ENCODE results near the gene DOCK3.

DOCK3 gene

GRCh38 chr3:51354172-51354571 lies 679.4 kb downstream of the DOCK3 start:
- TF ChIP-seq TAF1 (IDR thresholded peaks at IDR 0.05; ENCODE audit: borderline replicate concordance, insufficient read depth, low read length) (no peak), POLR2AphosphoS5 (IDR thresholded peaks at IDR 0.05; ENCODE audit: low read depth, low read length) (no peak), FOXP2 (optimal IDR thresholded peaks at IDR 0.05; ENCODE audit: borderline replicate concordance, extremely low read depth, extremely low read length, insufficient read depth) (no peak), SIN3A (IDR thresholded peaks at IDR 0.05; ENCODE audit: borderline replicate concordance, insufficient read depth, low read length) (no peak), REST (IDR thresholded peaks at IDR 0.05; ENCODE audit: insufficient read depth in 1 of 2, low read depth in 2 of 2, low read length in 2 of 2) (no peak)

DNA sequence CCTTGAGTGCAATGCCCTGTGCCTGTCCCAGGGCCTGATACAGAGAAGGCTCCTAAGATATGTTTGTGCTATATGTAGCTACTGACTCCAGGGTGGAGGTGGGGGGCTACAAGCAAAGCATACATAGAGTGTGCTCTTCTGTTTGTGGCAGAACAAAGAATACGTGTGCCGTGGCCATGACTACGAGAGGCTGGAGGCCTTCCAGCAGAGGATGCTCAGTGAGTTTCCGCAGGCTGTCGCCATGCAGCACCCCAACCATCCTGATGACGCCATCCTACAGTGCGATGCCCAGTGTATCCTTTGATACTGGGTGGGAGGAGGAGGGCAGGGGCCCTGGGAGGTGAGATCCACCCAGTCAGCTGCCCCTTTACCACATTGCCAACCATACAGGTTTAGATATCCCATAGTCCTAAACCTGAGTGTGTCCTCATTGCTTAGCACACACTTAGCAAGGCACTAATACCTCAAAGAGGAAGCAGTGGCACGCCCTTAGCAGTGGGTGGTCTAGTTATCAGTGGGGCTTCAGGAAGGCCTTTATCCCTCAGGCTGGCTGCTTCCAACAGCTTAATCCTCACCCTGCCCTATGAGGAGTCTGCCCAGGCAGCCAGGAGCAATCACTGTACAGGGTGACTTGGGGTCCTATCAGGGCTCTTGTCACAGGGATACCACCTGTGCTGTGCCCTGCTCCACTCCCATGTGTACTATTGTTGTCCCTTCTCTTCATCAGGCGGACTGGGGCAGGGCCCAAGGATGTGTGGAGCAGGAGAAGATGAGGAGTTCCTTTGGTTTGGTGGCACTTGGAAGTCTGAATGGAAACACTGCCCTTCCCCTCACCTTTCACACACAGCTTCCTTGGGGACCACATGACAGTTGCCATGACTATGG lies 680.2 kb downstream of the DOCK3 start:
- TF ChIP-seq SIN3A (IDR thresholded peaks at IDR 0.05; ENCODE audit: borderline replicate concordance, insufficient read depth, low read length) = no peak

GRCh38 chr3:51355891-51356578 lies 681.3 kb downstream of the DOCK3 start:
- TF ChIP-seq REST (IDR thresholded peaks at IDR 0.05; ENCODE audit: insufficient read depth in 1 of 2, low read depth in 2 of 2, low read length in 2 of 2) (no peak), SIN3A (IDR thresholded peaks at IDR 0.05; ENCODE audit: borderline replicate concordance, insufficient read depth, low read length) (no peak), FOXP2 (optimal IDR thresholded peaks at IDR 0.05; ENCODE audit: borderline replicate concordance, extremely low read depth, extremely low read length, insufficient read depth) (no peak), POLR2AphosphoS5 (IDR thresholded peaks at IDR 0.05; ENCODE audit: low read depth, low read length) (no peak), TAF1 (IDR thresholded peaks at IDR 0.05; ENCODE audit: borderline replicate concordance, insufficient read depth, low read length) (no peak)

GRCh38 chr3:51357856-51358255 lies 683.1 kb downstream of the DOCK3 start:
- TF ChIP-seq POLR2AphosphoS5 (IDR thresholded peaks at IDR 0.05; ENCODE audit: low read depth, low read length) (no peak), REST (IDR thresholded peaks at IDR 0.05; ENCODE audit: insufficient read depth in 1 of 2, low read depth in 2 of 2, low read length in 2 of 2) (no peak), SIN3A (IDR thresholded peaks at IDR 0.05; ENCODE audit: borderline replicate concordance, insufficient read depth, low read length) (no peak), TAF1 (IDR thresholded peaks at IDR 0.05; ENCODE audit: borderline replicate concordance, insufficient read depth, low read length) (no peak), FOXP2 (optimal IDR thresholded peaks at IDR 0.05; ENCODE audit: borderline replicate concordance, extremely low read depth, extremely low read length, insufficient read depth) (no peak)

DNA sequence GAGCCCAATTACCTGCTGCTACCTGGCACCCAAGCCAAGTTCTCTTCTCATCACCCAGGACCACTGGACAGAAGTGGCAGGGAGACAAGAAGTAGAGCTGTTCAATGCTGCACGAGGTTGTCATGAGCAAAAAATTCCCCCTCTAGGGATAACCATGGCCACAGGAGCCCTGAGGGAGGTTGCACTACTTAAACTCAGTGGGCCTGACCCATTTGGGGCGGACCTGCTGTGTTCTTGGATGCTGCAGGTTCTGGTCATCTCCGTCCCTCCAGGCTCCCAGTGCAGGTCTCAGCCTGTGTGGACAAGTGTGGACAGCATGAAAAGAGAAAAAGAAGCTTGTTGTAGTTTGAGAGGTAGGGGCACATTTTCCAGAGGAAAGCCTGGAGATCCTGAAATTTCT lies 684.3 kb downstream of the DOCK3 start:
- TF ChIP-seq POLR2AphosphoS5 (IDR thresholded peaks at IDR 0.05; ENCODE audit: low read depth, low read length) = no peak
- TF ChIP-seq FOXP2 (optimal IDR thresholded peaks at IDR 0.05; ENCODE audit: borderline replicate concordance, extremely low read depth, extremely low read length, insufficient read depth) = no peak

- TF ChIP-seq REST (IDR thresholded peaks at IDR 0.05; ENCODE audit: insufficient read depth in 1 of 2, low read depth in 2 of 2, low read length in 2 of 2) (no peak), TAF1 (IDR thresholded peaks at IDR 0.05; ENCODE audit: borderline replicate concordance, insufficient read depth, low read length) (no peak), POLR2AphosphoS5 (IDR thresholded peaks at IDR 0.05; ENCODE audit: low read depth, low read length) (no peak), SIN3A (IDR thresholded peaks at IDR 0.05; ENCODE audit: borderline replicate concordance, insufficient read depth, low read length) (no peak), FOXP2 (optimal IDR thresholded peaks at IDR 0.05; ENCODE audit: borderline replicate concordance, extremely low read depth, extremely low read length, insufficient read depth) (no peak)
Measured at GRCh38 chr3:51360806-51361205, 686.1 kb downstream of the DOCK3 start.

Measured in PFSK-1 (cell line).